ENCODE results near the gene GPAT3. TPM values are rescaled to one million over a fixed set of nuclear protein-coding genes. Genes with fewer than 3 reads are reported as not detected.
A peak's percentile ranks its signal among the peaks of the same experiment; 100 is the strongest.

GPAT3 gene
- total RNA-seq, 3 donors from 2014 or later (not counting 1 experiment from before 2014, with no cell fraction given): 0.54 to 11.3 (median 1.2) TPM

- Mint-ChIP-seq H3K27me3 (ENCODE audit: low read depth in 2 of 2) (peaks cover 12 to 22% of the 10 kb centered on the region in 2 donors), H3K9me3 (no peaks in the 10 kb centered on the region), H3K36me3 (no peaks in the 10 kb centered on the region), H3K4me3 (no peak overlapping the region), H3K27ac (no peak overlapping the region), H3K4me1 (peaks cover 5% of the 10 kb centered on the region in 2 donors)
- TF ChIP-seq CTCF (IDR thresholded peaks at IDR 0.05): peak; percentile 94
- H3K27ac ChIP-seq (ENCODE audit: low read length): no peak overlapping the region
- H3K4me3 ChIP-seq (ENCODE audit: low read length): no peak overlapping the region
- H3K36me3 ChIP-seq (ENCODE audit: control insufficient read depth, insufficient read depth, low read length): no peaks in the 10 kb centered on the region
- DNase-seq (peak in 1 of 2 donors; percentile 80), ATAC-seq (peak; percentile 65 to 82 (median 76))
- H3K9me3 ChIP-seq (ENCODE audit: control insufficient read depth, insufficient read depth, low read length): no peaks in the 10 kb centered on the region
- 0% methylated on average over 2 of the region's 5 CpGs for WGBS (ENCODE audit: insufficient coverage)
- H3K4me1 ChIP-seq (ENCODE audit: control insufficient read depth, insufficient read depth, low read length): no peaks in the 10 kb centered on the region
- no peaks in the 10 kb centered on the region for H3K27me3 ChIP-seq (ENCODE audit: control insufficient read depth, insufficient read depth, low read length)
- intact Hi-C loops (cut with micrococcal nuclease): no loop called here
Measured at GRCh38 chr4:83644677-83645659, 109.1 kb downstream of the GPAT3 start.

- WGBS (ENCODE audit: insufficient coverage): 83% methylated on average over 6 of the region's 7 CpGs
- no peak overlapping the region for H3K4me3 Mint-ChIP-seq
- Histone ChIP-seq H3K4me3 (ENCODE audit: low read length) (no peak overlapping the region), H3K9me3 (ENCODE audit: control insufficient read depth, insufficient read depth, low read length) (no peaks in the 10 kb centered on the region), H3K36me3 (ENCODE audit: control insufficient read depth, insufficient read depth, low read length) (no peaks in the 10 kb centered on the region), H3K27me3 (ENCODE audit: control insufficient read depth, insufficient read depth, low read length) (no peaks in the 10 kb centered on the region), H3K27ac (ENCODE audit: low read length) (no peak overlapping the region), H3K4me1 (ENCODE audit: control insufficient read depth, insufficient read depth, low read length) (no peaks in the 10 kb centered on the region)
- TF ChIP-seq CTCF (IDR thresholded peaks at IDR 0.05): no peak
- H3K36me3 Mint-ChIP-seq: no peaks in the 10 kb centered on the region
- no peak for ATAC-seq
- no peaks in the 10 kb centered on the region for H3K9me3 Mint-ChIP-seq
- peaks cover 7 to 19% of the 10 kb centered on the region in 2 donors for H3K27me3 Mint-ChIP-seq (ENCODE audit: low read depth in 2 of 2)
- no peak for DNase-seq
- H3K27ac Mint-ChIP-seq: no peak overlapping the region
- intact Hi-C loops (cut with micrococcal nuclease): no loop called here
- peaks cover 5% of the 10 kb centered on the region in 2 donors for H3K4me1 Mint-ChIP-seq
Measured at GRCh38 chr4:83646538-83647239, 110.8 kb downstream of the GPAT3 start.

GRCh38 chr4:83651846-83652245 is 115.9 kb downstream of the GPAT3 start:
- H3K4me3 ChIP-seq (ENCODE audit: low read length): no peak overlapping the region
- no peaks in the 10 kb centered on the region for H3K36me3 ChIP-seq (ENCODE audit: control insufficient read depth, insufficient read depth, low read length)
- no peak overlapping the region for H3K4me3 Mint-ChIP-seq
- H3K27ac ChIP-seq (ENCODE audit: low read length): no peak overlapping the region
- ATAC-seq: no peak
- H3K27ac Mint-ChIP-seq: no peak overlapping the region
- H3K9me3 ChIP-seq (ENCODE audit: control insufficient read depth, insufficient read depth, low read length): no peaks in the 10 kb centered on the region
- H3K9me3 Mint-ChIP-seq: no peaks in the 10 kb centered on the region
- no peak for DNase-seq
- TF ChIP-seq CTCF (IDR thresholded peaks at IDR 0.05): no peak
- no peaks in the 10 kb centered on the region for H3K4me1 Mint-ChIP-seq
- H3K36me3 Mint-ChIP-seq: no peaks in the 10 kb centered on the region
- H3K27me3 Mint-ChIP-seq (ENCODE audit: low read depth in 2 of 2): peaks cover 1 to 2% of the 10 kb centered on the region in 2 donors
- WGBS (ENCODE audit: insufficient coverage): 89% methylated on average over 4 of the region's 4 CpGs
- H3K4me1 ChIP-seq (ENCODE audit: control insufficient read depth, insufficient read depth, low read length): no peaks in the 10 kb centered on the region
- intact Hi-C loops (cut with micrococcal nuclease): no loop called here
- no peaks in the 10 kb centered on the region for H3K27me3 ChIP-seq (ENCODE audit: control insufficient read depth, insufficient read depth, low read length)

Other genes with a start within 250 kb of the GPAT3 start
- 1 to 10 TPM in 2 of 3 donors, under 1 TPM in 1; 0.89 to 2.6 (median 1.5) TPM for gene HPSE, start 201.3 kb upstream of the GPAT3 start, total RNA-seq
- gene HELQ, start 80.3 kb upstream of the GPAT3 start, total RNA-seq: 10 to 100 TPM; 19.8 to 33.6 (median 29.9) TPM
- gene MRPS18C, start 80.0 kb upstream of the GPAT3 start, total RNA-seq: 10 to 100 TPM; 14.4 to 26.0 (median 18.1) TPM
- 10 to 100 TPM; 10.7 to 14.0 (median 13.9) TPM for gene ABRAXAS1, start 51.0 kb upstream of the GPAT3 start, total RNA-seq